ENCODE results near the gene SHB.

- TF ChIP-seq, protein P1, sequence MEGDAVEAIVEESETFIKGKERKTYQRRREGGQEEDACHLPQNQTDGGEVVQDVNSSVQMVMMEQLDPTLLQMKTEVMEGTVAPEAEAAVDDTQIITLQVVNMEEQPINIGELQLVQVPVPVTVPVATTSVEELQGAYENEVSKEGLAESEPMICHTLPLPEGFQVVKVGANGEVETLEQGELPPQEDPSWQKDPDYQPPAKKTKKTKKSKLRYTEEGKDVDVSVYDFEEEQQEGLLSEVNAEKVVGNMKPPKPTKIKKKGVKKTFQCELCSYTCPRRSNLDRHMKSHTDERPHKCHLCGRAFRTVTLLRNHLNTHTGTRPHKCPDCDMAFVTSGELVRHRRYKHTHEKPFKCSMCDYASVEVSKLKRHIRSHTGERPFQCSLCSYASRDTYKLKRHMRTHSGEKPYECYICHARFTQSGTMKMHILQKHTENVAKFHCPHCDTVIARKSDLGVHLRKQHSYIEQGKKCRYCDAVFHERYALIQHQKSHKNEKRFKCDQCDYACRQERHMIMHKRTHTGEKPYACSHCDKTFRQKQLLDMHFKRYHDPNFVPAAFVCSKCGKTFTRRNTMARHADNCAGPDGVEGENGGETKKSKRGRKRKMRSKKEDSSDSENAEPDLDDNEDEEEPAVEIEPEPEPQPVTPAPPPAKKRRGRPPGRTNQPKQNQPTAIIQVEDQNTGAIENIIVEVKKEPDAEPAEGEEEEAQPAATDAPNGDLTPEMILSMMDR (IDR thresholded peaks at IDR 0.05), result no peak
- TF ChIP-seq POLR2AphosphoS5 (IDR thresholded peaks at IDR 0.05) (no peak), POLR2A (IDR thresholded peaks at IDR 0.05) (no peak)
Measured at GRCh38 chr9:38020151-38021076, 48.6 kb downstream of the SHB start.

Data from prostate gland (tissue), 2 donors.